Cerebellar cortex (tissue), 1 donor: ENCODE results near the gene TMEM119.

ENCODE experiments used
- DNase-seq: peaks from one replicate; pipeline ENCODE4 v3.0.0-alpha.2; 2015; ENCODE audit warnings: low spot score

TMEM119 gene, protein sequence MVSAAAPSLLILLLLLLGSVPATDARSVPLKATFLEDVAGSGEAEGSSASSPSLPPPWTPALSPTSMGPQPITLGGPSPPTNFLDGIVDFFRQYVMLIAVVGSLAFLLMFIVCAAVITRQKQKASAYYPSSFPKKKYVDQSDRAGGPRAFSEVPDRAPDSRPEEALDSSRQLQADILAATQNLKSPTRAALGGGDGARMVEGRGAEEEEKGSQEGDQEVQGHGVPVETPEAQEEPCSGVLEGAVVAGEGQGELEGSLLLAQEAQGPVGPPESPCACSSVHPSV

GRCh38 chr12:108597559-108598471 lies at the start of gene TMEM119:
Gene TMEM119 (minus strand): TSS chr12:108598084. CDS start chr12:108592383, 5,701 bp downstream.
- no peak for DNase-seq

DNA sequence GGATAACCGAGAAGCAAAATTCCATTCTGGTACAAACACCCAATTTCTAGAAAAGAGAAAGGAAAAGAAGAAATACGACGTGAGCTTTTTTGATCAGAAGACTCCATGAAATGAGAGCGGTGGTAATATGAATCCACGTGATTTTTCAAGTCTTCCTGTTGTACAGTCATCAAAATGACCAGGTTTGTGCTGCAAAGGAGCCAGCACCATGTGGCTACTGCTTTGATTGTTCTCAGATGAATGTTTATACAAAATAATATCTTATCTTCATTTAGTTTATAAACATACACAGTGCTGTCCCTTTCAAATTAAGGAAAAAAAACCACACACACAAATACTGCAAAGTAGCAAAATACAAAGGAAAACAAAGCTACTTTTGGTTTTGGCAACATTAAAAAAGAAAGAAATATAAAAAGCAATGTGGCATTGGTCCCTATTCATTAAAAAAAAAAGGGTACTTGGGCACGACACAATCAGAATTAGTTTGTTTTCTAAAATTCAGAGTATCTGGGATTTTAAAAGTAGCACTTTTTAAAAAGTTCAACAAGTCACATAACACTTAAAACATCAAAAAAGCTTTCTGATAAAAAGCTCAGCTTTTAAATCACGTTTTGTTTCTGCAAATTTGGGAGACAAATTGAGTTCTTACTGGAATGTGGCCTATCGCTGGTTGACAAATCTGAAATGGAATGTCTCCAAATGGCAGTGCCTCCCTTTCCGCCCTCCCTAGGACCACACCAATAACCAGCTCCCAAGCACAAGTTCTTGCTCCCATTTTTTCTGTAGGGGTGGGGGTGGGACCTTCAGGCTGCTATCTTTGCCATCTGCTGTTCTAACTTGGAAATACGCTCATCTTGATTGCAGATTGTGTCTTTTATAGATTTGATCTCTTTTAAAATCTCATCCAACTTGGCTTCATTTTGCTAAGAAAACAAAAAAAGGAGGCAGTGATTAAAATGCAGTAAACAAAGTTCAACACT lies 49.0 kb upstream of the TMEM119 start:
- no peak for DNase-seq

DNA sequence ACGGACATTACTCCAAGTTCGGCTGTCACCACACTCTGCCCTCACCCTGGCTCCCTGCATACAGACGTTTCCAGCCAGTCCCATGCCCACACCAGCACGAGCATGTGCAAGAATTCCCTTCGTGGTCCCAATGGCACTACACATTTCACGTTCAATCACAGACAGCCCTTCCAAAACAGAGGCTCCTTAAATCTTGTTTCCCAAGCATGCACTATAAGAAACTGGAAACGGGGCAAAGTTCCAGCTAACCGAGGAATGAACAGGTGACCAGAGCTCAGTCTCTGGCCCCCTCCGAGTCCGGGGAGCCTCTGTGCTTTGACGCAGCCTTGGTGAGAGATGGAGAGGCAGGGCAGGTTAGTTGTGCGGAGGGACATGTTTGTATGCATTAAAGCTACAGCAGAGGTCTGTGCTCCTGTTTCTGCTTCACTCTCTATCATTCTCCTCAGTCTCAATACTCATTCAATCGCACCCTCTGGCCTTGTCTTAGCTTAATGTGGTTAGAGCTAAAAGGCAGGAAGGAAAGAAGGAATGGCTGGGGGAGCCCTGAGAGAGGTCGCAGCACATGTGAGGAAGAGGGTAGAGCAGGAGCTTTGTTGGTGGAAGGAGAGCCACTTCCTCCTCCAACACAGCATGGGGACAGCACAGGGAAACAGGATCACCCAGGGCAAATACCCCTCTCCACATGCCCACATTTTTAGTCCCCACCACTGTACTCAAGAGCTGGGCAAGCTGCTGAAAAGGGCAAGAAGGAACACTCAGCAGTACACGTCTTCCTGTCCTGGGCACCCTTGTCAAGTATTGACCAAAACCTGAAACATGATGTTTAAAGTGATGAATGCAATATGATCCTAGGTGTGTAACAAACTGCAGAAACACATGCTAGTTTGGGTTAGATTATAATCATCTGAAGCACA lies 48.1 kb upstream of the TMEM119 start:
- no peak for DNase-seq

- DNase-seq, result no peak
These were observed 46.9 kb upstream of the TMEM119 start for GRCh38 chr12:108644811-108645120.

DNA sequence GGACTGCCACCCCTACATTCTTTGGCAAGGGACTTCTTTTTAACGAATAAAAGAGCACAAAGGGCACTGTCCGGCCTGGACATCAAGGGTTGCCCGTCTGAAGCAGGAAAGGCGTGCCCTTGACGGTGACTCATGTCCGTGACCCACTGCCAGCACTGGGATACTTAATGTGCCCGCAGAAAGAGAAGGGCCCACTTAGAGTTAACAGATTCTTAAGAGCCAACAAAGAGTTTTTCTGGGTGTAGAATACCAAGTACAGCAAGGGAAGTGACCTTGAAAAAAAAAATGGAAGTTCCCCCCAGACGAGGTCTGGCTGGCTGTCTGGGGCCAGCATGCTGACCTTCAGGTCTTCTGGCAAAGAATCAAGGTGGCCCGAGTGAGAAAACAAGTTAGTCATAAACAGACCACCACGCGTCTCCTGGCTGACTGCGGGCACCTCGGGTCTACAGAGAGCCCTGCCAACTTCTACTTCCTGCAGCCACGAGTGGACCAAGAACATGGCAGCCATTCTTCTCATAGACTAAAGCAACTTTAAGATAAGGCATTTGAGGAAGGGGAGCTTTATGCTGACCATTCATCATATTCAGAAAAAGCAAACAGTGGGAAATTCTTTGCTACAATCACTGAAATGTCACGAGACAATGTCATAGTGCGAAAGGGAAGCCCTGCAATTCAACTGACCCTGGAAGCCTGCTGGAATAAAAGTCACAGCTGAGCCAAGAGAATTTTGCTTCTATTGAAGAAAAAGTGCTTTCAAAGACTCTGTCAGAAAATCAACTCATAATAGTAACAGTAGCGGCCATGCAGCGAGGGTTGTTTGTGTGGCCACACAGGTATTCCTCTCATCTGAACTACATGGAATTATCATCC lies 46.3 kb upstream of the TMEM119 start:
- no peak for DNase-seq

DNA sequence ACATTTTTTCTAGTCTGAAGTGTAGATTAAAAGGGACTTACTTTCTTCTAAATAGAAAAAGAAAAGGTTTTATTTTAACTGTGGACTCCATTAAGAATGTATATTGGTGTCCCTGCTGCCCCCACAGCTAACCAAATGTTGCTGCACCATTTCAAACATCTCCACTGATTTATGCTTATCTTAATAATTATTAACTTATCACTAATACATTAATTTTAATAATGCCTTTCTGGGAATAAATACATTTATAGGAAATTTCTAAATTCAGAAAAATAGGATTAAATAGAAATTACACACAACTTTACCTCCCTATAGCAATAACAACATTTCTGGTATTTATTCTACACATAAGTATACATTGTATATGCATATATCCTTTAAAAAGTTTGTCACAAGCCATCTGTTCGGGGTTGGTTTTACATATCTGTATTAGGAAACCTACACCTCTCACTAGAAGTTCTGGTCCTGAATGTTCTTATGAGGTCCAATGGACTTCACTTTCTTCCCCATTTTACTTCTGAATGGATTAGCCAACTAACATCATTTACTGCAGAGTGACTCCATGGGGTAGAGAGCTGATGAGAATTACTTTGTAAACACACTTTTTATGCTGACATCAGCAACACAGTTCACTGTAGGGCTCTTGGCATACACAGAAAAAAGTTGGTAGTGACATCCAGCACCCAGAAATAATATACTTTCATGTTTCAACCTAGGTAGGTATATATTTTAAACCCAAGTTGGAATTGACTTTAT lies 45.2 kb upstream of the TMEM119 start:
- no peak for DNase-seq

DNA sequence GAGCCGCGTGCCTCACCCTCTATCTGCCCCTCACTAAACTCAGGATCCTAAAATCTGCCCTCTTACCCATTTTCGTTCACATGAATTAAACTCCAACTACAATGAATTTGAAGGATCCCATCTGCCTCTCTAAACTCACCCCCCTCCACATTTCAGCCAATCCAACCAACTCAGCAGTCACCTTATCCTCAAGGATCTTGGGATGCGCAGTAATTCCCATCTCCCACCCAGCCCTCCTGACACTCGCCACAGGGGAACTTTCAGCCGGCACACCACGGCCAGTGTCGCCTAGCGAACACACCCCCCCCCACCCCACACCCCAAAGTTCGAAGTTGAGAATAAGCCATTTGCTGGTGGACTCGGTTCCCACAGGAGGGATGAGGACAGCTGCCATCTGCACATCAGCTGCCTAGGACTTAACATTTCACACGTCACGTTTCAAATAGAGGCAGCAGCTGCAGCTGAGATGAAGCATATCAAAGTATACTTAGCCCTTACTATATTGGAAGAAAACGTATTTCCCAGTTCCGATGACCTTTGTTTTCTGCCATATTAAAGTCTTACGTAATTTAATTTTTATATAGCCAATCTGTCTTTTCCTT lies 44.5 kb upstream of the TMEM119 start:
- DNase-seq, result no peak

- no peak for DNase-seq
These were observed 43.8 kb upstream of the TMEM119 start for GRCh38 chr12:108641446-108642268.

GRCh38 chr12:108640802-108641445 lies 43.0 kb upstream of the TMEM119 start:
- DNase-seq, result peak; percentile 71

DNA sequence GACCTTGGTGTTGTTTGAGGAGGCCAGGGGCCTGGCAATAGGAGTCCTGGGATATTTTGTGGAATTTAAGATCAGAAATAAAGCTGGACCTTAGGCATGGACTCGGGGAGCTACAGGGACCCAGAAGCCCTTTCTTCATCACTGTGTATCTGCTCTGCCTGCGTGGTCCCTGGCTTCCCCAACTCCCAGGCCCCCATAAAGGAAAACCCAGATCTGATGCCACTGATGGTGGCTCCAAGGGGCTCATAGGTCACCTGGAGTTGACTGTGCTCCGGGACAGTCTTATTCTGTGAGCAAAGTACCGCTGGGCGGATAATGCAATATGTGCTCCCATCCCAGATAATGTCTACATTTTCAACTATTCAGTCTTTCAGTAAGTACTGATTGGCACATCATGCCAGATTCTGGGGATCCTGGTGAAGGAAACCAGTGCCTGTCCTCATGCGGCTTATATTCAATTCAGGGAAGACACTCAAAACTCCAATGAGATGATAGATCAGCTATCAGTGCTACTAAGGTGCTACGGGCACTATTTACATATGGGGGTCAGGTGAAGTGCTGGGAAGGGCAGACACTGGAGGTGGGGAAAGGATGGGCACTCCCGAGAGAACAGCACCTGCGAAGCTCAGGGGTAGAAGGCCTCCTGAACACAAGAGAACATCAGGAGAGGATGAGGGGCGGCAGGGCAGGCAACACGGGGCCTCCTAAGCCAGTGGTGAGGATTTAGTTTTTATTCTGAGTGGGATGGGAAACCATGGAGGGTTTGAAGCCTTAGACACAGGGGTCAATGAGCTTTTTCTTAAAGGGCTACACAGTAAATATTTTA lies 41.3 kb upstream of the TMEM119 start:
- DNase-seq, result no peak

- no peak for DNase-seq
These were observed 40.4 kb upstream of the TMEM119 start for GRCh38 chr12:108638141-108638827.

DNA sequence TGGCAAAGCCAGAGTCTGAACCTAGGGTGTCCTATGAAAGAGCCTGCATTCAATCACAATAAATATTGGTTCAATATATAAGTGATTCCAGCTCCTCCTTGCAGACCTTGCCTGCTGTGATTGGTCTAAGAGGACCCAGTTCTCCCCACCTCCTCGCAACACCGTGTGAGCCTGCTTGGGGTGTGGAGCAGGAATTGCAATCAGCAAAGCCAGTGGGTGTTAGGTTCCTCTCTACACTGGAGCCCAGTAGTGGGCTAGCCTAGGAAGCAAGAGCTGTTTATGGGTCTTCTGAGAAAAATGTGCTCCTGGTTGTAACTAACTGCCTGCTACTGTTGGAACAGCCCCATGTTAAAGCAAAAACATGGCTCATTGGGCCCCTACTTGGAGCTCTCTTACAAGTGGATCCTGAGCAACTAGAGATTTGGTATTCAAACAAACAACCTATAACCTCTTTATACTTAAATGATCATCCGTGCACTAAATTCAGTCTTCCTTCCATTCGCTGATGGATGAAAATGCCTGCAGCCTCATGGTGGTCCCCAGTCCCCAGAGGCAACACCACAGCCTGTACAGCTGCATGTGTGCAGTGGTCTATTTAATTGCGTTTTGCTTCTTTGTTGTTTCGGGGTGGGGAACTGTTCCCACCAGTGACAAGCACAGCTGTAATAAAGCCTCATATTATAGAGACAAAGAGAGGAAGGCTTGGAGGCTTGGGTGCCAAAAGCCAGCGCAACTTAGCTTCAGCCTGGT lies 39.5 kb upstream of the TMEM119 start:
- no peak for DNase-seq

DNA sequence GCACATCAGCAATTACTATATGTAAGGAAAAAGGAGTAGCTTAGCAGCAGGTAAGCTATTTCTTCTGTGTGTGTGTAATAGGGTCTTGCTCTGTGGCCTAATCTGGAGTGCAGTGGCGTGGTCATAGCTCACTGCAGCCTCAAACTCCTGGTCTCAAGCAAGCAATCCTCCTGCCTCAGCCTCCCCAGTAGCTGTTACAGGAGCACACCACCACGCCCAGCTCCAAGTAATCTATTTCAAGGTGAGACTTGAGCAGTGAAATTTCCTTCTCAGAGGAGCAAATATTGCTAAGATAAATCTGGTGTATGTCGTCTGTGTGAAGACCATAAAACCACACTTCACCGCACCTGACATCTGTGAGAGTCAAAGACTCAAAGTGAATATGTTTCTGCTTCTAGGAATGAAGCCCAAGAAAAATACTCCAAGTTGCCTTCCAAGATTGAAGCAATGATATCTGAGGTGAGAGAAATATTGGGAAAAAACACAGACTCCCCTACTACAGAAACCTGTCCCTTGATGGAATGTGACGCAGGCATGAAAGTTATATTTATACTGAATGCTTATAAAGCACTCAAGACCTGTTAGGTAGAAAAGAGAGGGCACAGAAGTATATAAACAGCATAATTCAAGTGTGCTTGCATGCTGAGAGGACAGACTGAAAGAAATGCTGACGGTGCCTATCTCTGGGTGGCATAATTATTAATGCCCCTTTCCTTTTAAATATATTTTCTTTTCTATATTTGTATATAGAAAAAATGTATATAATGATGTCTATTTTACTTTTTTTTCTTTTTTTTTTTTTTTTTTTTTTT lies 38.3 kb upstream of the TMEM119 start:
- DNase-seq, result no peak

DNA sequence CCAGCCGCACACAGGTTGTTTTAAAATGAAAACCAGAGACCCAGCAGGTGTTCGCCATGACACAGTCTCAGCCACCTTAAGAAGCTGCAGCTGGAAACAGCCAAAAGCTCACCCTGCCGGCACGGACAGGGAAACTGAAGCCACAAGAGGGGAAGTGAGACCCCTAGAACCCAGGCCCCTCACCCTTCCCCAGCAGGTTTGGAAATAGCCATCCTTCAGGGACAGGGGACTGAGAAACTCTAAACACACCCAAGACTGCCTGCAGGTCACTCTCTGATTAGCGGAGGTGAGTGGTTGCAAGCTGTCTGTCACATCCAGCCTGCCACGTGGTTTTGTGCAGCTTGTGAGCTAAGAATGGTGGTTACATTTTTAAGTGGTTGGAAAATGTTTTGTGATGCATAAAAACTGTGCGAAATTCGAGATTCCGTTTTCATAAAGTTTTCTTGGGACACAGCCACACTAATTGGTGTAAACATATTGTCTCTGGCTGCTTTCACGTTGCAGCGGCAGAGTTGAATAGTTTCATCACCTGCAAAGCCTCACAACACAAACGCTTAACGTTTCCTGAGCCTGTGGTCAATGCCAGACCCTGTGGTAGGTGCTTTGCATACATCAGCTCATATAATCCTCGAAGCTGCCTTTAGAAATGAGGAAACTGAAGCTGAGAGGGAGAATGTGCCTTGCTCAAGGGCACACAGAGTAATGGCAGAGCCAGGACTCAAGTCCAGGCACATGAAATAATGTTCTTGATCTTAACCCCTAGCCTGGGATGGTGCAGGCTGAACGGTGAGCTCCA lies 37.5 kb upstream of the TMEM119 start:
- no peak for DNase-seq
